Renal cortical epithelial cell (primary cell): ENCODE results near the gene CTDSPL2. TPM values are rescaled to one million over a fixed set of nuclear protein-coding genes. Genes with fewer than 3 reads are reported as not detected.
A peak's percentile ranks its signal among the peaks of the same experiment; 100 is the strongest.
"Not testable (repeated sequence)": the region's sequence is repeated elsewhere in the genome, so short reads cannot be mapped to it uniquely, and the experiment has no call there.

ENCODE experiments used
- DNase-seq: peaks from one replicate; pipeline ENCODE4 v3.0.0-alpha.2; 2011; ENCODE audit warnings: low read depth
- total RNA-seq: library from RNA; depleted of rRNA; stranded (reverse); fragments of >200 nt; gene quantifications from 2 replicates; pipeline ENCODE4 v1.2.3, GENCODE V29; 2014

The CTDSPL2 gene
- total RNA-seq, 1 donor from 2014 or later, result 71.2 TPM

DNA sequence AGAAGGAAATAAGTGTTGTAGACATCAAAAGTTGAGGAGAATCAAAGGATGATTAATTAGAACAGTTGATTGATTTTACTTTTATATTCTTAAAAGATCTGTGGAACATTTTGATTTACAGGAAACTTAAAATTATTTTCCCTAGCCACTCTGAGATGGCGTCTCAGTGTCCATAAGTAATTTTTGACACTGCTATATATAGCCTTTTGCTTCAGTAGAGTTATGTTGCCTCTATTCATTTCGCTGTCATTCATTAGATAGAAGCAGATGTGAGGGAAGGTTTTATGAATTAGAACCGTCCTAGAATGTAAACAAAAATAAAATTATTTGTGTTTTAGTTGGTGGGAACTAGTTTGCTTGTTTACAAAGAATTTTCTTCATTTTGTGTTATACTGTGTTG lies 58.5 kb downstream of the CTDSPL2 start:
- no peak for DNase-seq

DNA sequence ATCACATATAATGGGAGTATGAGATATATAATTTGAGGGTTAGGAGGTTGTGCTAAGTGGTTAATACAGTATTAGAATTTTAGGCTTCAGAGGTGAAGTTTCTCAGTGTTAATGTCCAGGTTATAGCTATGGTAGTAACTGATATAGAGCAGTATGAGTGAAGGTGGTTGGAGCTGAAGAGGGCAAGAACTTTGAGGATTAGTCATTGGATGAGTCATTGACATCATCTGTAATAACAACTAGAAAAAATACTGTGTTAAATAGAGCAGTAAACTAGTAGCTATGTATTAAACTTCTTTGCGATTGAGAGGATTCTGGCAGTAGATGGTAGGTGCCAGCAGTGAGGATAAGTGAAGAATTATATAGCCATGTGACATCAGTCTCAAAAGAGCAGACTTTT lies 62.0 kb downstream of the CTDSPL2 start:
- DNase-seq, result peak; percentile 99

DNA sequence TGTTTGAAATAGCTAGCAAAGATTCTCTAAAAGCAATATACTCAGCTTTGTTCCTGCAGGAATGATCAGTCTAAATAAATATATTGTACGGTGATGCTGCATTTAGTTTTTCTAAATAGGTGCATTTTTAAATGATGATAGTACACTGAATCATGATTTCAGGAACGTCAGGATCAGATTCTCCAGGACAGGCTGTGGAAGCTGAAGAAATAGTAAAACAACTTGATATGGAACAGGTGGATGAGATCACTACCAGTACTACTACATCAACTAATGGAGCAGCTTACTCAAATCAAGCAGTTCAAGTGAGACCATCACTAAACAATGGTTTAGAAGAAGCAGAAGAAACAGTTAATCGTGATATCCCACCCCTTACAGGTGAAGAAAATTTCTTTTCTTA lies 63.2 kb downstream of the CTDSPL2 start:
- peak; percentile 48 for DNase-seq

DNA sequence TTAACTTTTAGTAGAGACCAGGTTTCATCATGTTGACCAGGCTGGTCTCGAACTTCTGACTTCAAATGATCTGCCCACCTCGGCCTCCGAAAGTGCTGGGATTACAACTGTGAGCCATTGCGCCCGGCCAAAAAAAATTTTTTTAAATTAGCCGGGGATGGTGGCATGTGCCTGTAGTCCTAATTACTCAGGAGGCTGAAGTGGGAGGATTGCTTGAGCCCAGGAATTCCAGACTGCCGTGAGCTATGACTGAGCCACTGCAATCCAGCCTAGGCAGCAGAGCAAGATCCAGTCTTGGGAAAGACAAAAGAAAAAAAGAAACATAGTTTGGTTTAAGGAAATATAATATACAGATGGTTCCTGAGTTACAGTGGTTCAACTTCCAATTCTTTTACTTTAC lies 64.6 kb downstream of the CTDSPL2 start:
- DNase-seq, result no peak

DNA sequence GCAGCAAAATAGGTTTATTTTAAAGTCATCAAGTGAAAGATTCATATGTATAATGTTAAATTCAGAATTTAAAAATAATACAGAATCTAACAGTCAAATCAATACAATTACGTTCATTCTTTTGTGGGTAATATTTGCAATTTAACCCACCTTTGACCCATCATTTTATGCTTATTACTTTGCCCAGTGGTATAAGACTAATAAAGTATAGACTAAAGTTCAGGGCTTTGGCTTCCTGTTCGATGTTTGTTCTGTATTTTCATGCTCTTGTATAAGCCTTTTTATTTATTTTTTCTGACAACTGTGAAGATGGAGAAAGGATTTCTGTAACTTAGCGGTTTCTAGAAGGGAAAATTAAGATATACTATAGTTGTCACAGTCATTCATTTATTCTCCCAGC lies 65.2 kb downstream of the CTDSPL2 start:
- DNase-seq, result no peak

DNA sequence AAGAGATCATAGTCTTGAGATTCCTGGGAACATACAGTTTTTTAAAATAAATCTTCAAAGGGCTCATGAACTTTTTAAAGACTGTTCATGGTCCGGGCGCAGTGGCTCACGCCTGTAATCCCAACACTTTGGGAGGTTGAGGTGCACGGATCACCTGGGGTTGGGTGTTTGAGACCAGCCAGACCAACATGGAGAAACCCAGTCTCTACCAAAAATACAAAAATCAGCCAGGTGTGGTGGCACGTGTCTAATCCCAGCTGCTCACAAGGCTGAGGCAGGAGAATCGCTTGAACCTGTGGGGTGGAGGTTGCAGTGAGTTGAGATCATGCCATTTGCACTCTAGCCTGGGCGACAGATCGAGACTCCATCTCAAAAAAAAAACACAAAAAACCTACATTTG lies 68.1 kb downstream of the CTDSPL2 start:
- DNase-seq, result no peak

DNA sequence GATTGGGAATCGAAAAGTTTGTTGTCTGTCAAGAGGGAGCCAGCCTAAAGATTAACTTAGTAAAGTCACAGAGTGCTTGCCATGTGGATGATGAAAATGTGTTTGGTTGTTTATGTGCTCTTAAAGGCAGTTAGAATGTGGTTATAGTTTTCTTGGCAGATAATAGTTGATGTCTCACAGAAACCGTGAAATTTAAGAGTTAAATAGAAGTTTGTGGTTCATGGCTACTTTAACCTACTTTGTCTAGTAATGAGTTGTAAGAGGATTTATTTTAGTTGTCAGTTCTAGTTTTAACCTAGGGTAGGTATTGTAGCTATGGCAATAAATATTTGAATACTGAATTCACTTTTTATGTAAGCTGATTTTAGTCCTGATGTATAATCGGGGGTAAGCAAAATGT lies 73.1 kb downstream of the CTDSPL2 start:
- DNase-seq, result peak; percentile 21

DNA sequence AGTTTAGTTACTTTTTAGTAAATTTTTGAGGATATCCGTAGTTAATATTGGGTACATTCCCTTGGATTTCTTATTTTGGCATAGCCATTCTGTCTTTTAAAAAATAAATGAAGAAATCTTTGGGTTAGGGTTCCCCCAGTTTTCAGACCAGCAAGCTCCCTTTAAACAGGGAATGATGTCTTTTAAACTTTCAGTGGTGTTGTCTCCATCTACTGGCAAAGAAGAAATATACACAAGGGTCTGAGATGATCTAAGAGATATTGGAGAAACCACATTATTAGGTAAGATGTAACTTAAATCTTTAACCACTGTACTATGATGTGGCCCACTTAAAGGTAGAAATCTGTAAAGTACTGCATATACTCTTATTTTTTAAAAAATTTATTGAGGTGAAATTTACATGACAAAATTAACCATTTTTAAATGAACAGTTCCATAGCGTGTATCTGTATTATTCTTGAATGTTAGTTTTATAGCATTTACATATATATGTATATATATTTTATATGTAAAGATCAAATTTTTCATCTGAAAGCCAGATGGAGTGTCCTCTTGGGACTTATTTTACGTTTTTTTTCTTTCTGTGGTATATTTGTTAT lies 74.4 kb downstream of the CTDSPL2 start:
- peak; percentile 62 for DNase-seq

DNA sequence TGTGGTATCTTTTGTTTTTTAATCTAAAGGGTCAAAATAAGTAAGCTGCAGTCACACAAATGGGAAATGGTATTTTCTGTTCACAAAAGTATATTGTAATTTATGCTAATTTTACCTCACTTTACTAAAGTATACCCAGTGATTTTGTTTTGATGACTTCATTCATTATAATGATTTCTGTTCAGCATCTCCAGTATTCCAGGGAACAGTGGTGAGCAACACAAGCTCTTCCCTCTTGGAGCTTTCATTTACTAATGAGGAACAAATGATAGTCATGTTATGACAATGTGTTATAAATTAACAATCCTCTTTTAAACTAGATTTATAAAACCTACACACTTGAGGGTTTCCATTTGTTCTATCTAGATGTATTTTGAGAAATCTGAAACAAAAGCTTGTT lies 89.0 kb downstream of the CTDSPL2 start:
- DNase-seq, result no peak

DNA sequence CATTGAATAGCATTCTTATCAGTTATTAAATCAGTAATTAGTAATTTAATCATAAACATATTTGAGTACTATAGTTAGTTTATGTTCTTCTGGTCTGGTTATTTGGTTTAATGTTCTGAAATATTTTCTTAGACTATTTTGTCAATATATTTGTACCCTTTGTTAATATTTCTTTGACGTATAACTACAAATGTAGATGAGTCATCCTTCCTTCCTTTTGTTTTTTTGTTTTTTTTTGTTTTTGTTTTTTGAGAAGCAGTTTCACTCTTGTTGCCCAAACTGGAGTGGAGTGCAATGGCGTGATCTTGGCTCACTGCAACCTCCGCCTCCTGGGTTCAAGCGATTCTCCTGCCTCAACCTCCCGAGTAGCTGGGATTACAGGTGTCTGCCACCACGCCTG lies 92.1 kb downstream of the CTDSPL2 start:
- DNase-seq, result no peak

DNA sequence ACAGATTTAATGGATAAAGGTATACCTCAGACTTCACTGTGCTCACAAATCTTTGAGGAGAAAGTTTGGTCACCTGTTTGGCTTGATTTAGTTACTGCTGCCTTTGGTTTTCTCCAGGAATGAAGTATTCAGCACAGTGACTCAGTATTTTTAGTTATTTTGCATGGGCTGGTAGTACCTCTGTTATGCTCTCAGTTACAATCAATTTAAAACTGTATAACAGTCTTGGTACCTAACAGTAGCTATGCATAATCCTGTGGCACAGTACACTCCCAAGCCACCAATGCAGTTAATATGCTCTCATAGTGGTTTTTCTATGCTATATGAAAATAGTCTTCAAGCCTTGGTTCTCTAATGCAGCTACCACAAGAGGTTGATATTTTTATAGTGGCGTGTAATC lies 97.6 kb downstream of the CTDSPL2 start:
- no peak for DNase-seq

DNA sequence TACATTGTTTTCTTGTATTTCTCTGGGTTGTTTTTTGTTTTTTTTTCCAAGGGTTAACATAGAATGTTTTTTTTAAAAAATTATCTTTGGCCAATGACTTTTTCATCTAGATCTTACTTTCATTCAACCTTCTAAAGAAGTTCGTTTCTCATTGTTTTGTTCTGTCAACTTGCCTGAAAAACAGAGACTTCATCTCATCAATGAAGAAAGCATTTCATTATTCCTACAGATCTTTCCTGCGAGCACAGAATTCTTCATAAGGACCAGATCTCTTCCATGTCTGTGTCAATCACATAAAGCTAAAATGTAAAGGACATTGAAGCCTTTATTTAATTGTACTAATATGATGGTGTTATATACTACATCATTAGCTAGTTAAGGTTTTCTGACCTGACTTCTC lies 99.8 kb downstream of the CTDSPL2 start:
- no peak for DNase-seq

DNA sequence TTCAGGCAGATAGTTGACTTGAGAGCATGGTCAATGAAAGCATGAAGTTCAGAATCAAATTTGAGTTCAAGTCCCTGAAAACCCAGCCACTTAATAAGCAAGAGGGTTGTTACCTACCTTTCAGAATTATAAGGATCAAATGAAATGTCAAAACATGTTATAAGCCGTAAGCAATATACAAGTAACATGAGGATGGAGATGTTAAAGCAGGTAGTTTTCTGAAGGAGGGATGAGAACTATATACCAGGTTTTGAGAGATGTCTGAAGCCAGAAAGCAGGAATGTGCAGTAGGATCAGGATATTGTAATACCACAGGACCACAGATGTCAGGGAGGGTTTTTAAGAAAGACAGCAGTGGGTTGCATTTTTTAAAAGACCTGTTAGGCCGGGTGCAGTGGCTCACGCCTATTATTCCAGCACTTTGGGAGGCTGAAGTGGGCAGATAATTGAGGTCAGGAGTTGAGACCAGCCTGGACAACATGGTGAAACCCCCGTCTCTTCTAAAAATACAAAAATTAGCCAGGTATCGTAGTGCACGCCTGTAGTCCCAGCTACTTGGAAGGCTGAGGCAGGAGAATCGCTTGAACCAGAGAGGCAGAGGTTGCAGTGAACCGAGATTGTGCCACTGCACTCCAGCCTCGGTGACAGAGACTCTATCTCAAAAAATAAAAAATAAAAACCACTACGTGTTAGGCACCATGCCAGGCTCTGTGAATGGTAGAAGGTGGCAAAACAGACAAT lies 102.6 kb downstream of the CTDSPL2 start:
- no peak for DNase-seq

DNA sequence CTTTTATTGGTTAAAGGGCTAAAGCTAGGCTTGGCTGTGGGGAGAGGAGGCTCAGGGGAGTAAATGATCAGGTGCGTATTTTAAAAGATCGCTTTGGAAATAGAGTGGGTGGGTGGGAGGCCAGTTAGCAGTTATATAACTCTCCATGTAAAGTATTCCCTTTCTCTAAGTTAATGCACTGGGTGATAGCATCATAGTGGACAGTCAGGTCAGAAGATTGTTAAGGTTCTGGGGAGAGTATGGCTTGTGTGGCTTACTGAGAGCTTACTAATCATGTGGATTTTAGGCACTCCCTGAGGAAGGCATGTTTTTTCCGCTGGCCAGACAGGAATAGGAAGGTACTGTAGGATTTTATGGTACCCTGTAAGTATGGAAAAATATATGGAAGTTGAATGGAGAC lies 103.2 kb downstream of the CTDSPL2 start:
- no peak for DNase-seq

DNA sequence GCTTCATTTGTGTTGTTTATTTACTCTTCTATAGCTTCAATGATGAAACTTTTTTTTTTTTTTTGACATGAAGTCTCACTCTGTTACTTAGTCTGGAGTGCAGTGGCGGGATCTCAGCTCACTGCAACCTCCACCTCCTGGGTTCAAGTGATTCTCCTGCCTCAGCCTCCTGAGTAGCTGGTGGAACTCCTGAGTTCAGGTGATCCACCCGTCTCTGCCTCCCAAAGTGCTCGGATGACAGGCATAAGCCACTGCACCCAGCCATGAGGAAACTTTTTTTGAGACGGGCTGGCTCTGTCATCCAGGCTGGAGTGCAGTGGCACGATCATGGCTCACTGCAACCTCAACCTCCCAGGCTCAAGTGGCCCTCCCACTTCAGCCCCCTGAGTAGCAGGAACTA lies 104.8 kb downstream of the CTDSPL2 start:
- not testable (repeated sequence) for DNase-seq

DNA sequence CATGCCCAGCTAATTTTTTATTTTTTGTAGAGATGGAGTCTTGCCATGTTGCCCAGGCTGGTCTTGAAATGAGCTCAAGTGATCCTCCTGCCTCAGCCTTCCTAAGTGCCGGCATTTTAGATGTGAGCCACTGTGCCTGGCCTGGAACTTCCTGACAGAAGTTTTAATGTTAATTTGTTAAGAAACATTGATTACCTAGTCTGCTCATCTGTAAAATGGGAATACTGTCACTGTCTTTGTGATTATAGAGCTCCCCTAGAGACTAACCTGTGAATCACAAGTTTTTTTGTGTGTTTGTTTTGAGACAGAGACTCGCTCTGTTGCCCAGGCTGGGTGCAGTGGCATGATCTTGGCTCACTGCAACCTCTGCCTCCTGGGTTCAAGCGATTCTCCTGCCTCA lies 105.3 kb downstream of the CTDSPL2 start:
- no peak for DNase-seq

DNA sequence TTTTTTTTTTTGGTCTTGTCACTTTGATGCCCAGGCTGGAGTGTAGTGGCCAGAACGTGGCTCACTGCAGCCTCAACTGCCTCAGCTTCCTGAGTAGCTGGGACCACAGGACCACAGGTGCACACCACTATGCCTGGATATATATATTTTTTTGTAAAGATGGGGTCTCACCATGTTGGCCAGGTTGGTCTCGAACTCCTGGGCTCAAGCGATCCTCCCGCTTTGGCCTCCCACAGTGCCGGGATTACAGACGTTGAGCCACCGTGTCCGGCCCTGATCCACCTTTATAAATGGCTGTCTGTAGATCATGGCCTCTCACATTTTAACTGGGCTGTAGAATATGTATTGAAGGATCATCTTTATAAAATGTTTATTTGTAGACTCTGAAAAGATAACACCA lies 107.7 kb downstream of the CTDSPL2 start:
- DNase-seq, result no peak

DNA sequence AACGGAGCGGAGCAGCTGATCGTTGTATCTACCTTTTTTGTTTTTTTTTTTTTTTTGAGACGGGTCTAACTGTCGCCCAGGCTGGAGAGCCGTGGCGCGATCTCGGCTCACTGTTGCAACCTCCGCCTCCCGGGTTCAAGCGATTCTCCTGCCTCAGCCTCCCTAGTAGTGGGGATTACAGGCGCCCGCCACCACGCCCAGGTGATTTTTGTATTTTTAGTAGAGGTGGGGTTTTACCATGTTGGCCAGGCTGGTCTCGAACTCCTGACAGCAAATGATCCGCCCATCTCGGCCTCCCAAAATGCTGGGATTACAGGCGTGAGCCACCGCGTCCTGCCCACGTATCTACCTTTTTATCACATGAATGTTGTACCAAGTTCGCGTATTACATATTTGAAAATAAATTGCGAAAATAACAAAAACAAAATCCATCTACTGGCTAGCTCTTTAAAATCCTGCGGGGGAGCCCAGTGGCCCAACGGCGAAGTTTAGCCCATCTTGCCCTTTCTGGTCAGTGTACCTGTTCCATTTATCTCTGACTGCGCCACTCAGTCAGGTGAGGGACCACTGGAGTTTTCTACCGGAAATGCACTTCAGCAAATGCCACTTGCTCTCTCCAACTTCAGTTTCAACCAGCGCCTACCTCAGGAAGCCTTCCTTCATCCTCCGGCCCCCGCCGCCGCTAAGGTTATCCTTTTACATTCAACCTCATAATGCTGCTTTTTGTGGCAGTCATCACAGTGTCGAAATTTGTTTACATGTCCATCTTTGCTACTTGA lies 108.3 kb downstream of the CTDSPL2 start:
- no peak for DNase-seq

DNA sequence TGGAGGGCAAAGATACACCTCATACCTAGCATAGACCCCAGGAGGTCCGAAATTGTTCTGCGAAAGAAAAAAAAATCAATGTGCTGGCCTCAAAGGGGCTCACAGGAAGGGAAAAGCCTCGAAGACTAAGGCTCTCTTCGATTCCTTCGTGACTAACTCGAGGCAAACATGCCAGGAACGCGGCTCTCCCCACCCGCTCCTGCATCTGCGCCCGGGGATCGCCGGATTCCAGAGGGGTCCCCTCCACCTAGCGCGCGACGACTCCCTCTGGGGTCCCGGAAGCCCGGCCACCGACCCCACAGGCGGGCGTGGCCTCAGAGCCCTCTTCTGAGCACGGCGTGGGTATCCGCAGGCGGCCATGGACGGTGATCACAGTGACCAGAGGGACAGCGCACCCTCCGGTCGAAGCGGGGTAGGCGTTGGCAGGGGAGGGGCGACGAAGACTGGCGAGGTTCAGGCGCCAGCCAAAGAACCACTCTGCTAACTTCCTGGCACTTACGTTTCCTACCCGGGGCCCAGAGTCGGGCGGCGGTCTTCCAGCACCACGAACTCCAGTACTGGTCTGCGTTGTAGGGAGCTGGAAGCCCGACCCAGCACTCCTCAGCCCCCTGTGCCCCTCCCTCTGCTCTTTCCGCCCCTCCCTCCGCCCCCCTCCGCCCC lies 109.0 kb downstream of the CTDSPL2 start:
- peak; percentile 76 for DNase-seq

DNA sequence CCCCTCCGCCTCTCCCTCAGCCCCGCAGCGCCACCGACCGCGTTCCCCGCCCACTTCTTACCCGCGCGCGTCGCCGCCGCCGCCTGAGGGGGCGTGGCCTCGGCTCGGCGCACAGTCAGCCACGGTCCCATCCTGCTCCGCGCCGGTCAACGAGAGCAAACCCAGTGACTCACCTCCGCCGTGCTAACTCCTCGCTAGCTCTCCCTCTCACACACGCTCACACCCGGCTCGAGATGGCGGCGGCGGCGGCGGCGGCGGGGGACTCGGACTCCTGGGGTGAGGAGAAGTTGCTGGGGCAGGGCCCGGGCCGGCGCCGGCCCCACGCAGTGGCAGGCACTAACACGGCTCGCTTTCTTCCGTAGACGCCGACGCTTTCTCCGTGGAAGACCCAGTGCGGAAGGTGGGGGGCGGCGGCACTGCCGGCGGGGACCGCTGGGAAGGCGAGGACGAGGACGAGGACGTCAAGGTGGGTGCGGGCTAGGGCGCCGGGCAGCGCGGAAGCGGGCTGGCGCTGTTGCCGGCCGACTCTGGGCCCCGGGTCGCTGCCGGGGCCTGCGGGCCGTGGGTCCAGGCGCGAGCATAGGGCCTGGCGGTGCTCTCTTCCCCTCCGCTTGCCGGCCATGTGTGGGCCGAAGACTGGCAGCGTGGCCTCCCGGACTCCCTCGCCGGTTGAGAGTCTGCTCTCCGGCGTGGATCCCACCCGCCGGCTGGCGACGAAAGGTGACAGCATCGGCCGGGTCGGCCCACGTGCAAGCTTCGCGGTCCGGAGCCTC lies 109.7 kb downstream of the CTDSPL2 start, which contains the start of gene EIF3J:
Gene EIF3J, plus strand, starts transcription at position 186 of the 773 bp plus-strand sequence. Its CDS starts 48 bp downstream, at position 234.
- peak; percentile 90 for DNase-seq

DNA sequence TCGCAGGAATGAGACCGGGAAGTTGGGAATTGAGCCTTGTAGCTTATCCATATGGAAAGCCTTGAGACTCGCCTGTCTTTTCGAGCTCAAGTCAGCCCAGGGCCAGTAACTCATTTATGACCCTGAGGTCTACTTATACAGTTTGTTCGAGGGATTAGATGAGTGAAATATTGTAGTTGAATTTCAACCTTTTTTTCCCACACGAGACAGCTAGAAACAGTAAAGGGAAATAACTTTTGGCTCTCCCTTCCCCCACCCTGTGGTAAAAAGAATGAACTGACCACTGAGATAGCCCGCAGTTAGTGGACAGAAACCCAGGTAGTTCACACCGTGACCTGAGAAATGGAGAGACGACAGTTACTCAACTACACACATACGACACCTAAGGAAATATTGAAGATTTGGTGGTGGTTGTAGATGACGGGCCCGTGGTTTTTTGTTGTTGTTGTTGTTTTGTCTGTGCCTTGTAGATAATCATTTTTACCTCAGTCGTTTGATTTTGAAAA lies 110.4 kb downstream of the CTDSPL2 start:
- DNase-seq, result peak; percentile 36
